DLD1 (cell line): Measurements from ENCODE around the gene ZNF593OS.

ENCODE experiments used
- in situ Hi-C: cut with HindIII; loops from 2 replicates; pipeline ENCODE4 v1.10.0; 2017; ENCODE audit warnings: low sequenced_read_pairs

ZNF593OS gene

DNA sequence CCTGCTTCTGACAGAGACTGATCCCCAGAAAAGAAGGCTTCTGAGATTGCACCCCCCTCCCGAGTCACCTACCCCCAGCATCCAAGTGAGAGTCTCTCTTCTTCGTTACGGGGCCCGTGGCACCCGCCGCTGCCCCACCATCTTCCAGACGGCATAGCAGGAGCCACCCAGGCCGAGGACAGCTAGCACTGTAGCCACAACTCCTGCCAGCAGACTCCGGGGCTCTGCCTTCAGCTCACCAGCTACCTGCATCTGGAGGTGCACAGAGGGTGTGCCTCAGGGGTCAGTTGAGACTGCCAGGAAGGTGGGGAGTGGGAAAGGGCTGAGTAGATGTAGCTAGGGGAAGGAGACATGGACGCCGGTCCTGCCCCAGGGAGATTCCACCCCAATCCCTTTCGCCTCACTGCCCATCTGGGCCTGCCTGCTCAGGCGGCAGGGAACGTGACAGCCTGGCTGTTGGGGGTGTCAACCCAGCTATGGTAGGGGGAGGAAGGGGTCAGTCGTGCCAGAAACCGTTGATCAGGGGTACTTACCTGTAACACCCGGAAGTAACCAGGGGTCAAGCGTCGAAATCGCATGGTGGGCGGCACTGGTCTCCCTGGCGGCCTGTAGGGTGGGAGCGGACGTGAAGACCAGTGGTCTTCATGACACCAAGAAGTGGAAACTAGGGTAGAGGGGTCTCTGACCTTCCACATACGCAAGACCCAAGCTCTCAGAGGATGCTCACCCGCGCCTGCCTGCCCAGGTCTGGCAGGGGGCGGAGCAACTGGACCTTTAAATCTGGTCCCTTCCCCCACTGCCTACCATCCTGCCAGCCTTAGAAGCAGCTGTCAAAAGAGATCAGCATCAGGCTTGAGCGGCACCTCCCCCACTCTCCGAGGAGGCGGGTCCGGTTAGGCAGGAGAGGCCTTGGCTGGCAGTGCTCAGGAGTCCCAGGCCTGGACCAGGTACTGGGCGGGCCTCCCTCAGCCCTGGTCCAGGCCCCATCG, at the start of gene ZNF593OS:
Gene ZNF593OS, minus strand, starts transcription at position 749 of the 989 bp plus-strand sequence. Its CDS starts 171 bp downstream, at position 578.
- in situ Hi-C loops: no loop called here

DNA sequence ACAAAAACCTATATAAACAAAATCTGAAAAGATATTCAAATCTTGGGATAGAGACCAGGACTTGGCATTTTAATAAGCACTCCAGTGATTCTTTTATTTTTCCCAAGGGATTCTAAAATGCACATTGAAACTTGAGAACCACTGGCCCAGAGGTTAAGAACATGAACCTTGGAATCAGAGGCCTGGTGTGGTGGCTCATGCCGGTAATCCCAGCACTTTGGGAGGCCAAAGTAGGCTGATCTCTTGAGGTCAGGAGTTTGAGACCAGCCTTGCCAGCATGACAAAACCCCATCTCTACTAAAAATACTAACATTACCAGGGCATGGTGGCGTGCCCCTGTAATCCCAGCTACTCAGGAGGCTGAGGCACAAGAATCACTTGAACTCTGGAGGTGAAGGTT, 49.5 kb upstream of the ZNF593OS start:
- in situ Hi-C loops: no loop called here

DNA sequence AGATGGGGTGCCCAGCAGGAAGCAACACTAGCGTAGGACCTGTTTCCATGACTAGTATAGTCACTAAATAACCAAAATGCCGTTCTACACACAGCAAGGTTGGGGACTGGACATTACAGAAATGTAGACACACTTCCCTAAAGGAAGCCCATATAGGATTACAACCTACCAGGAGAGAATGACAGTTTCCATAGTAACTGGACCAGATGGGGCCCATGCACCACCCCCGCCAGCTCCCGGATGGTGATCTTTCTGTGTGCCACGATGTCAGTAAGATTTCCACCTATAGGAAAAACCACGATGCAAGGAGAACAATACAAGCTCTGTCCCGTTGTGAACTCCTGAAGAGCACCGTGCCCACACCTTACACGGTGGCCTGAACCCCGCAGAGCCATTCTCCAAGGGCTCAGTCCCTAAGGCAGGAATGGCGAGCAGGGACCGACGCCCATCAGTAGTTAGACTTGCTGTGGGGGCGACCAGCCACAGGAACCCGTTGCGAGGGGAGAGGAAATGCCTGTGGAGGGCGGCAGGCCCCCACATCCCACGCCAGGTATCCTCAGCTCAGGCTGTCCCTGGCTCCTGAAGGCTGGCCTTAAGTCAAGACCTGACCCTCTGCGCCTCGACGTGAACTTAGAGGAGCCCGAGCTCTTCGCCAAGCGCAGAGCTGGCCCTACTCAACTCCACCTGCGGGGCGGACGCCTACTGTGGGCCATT, 48.7 kb upstream of the ZNF593OS start:
- in situ Hi-C loops: no loop called here

DNA sequence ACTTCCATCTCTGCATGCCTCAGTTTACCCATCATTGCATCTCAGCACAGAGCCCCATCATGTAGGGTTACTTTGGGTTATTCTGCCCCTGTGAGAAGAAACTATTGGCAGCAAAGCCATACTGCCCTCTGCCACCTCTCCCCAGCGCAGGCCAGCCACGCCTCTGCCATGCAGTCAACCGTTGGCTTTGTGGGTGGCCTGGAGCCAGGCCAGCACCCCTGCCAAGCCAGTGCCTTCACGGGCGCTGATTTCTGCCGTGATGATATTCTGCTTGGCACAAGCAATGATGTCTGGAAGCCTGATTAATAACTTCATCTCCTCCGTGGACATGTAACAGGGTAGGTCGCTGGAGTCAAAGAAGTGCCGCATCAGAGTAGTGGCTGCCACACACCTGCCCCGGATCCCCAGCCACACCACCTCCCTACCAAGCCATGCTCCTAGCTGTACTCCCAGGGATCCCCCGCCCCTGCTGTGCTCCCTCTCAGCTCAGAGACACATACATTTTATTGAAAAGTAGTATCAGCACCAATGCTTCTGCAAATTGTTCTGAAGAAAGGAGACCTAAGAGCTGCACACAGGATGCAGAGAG, 47.4 kb upstream of the ZNF593OS start:
- in situ Hi-C loops: no loop called here

DNA sequence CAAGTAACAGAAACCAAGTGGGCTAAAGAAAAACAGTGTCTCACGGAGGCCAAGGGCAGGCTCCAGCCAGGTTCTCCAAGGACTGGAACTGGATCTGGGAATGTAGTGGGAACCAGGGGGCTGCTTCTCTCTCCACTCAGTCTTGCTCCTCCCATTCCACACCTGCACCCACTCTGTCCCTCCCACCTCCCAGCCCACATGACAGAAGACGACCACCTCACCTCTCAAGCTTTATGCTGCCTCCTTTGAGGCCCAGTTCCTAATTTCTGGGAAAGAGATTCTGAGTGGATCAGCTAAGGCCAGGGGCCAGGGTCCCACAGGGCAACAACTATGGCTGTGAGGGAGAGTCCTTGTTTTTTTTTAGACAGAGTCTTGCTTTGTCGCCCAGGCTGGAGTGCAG, 43.6 kb upstream of the ZNF593OS start:
- in situ Hi-C loops: no loop called here

DNA sequence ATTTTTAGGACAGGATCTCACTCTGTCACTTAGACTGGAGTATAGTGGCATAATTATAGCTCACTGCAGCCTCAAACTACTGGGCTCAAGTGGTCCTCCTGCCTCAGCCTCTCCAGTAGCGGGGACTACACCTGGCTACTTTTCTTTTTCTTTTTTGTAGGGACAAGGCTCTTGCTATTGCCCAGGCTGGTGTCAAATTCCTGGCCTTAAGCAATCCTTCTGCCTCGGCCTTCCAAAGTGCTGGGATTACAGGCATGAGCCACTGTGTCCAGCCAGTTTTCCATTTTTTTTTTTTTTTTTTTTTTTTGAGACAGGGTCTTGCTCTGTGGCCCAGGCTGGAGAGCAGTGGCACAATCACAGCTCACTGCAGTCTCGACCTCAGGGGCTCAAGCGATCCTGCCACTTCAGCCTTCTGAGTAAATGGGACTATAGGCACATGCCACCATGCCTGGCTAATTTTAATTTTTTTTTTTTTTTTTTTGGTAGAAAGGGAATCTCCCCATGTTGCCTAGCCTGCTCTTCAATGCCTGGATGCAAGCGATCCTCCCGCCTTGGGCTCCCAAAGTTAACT, 41.8 kb upstream of the ZNF593OS start:
- in situ Hi-C loops: no loop called here

DNA sequence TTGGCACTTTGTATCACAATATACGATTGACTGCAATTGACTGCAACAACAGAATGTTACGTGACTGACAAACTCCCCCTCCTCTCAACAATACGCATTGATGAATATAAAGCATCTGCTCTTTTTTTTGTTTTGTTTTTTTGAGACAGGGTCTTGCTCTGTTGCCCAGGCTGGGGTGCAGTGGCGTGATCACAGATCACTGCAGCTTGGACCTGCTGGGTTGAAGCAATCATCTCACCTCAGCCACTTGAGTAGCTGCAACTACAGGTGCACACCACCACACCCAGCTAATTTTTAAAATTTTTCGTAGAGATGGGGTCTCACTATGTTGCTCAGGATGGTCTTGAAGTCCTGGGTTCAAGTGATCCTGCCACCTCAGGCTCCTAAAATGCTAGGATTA, 41.1 kb upstream of the ZNF593OS start:
- in situ Hi-C loops: no loop called here

DNA sequence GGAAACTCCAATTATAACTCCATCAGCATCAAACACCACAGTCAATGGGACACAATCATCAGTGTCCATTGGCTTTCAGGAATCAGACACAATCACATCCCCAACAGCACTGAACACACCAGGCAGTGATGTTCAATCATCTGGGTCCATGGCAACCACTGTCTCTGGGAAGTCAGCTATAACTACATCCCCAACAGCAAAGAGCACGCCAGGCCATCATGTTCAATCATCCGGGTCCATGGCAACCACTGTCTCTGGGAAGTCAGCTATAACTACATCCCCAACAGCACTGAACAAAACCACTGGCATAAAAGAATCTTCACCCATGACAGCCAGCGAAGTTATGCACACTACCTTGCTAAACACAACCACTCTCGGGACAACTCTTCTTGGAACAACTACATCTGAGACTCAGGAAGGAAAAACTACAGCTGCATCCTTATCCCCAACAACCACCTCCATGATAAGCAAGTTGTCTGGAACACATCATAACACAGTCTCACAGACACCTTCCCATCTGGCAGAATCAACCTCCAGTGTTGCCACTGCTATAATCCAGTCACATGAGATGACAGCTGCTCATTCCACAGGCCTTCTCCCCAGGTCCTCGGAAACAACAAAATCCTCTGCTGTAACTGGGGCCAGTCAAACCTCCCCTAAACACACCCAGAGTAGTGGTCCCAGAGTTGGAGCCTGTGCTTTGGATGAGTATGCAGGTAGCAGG, 38.7 kb upstream of the ZNF593OS start:
- in situ Hi-C loops: no loop called here

DNA sequence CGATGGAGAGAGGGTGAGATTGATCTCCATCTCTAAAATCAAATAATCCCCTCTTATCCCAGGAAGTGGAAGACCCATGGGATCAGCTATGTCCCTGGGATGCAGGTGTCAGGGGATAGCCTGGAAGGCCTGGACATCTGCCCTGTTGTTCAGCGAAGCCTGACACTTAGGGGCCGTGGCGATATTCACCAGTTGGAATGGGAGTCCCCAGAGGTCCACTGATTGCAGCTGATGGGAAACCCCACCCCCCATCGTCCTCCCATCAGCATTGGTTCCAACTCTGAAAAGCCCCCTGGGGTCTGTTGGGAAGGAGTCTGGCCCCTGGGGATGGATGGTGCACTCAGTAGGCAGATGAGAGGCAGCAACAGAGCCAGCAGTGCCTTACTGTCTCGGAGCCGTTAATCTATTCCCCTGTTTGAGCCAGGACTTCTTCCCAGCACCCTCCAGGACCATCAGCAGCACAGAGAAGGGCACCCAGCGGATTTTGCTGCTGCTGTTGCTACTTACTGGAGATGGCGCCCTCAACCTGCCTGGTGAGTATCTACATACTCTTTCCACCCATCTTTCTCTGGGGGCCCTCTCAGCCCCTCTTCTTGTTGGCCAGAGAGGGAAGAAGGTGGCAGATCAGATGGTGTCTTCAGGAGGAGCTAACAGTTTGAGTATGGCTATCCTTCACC, 32.1 kb upstream of the ZNF593OS start:
- in situ Hi-C loops: no loop called here

DNA sequence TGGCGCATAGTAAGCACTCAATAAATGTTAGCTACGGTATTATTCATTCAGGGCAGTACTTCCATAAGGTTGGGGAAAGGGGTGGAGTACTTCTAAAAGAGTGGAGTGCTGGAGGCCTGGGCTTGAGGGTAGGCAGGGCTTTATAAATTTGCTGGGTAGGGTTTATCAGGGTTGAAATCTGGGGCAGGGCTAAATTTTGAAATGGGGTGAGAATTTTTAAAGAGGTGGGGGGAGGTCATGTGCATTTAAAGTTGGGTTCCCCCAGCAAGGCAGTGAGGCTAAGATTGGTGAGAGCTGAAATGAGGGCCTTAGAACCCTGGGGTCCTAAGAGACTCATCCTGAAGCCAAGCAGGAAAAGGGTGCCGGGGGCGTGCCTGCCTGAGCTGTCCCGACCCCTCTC, 28.8 kb upstream of the ZNF593OS start:
- in situ Hi-C loops: no loop called here

DNA sequence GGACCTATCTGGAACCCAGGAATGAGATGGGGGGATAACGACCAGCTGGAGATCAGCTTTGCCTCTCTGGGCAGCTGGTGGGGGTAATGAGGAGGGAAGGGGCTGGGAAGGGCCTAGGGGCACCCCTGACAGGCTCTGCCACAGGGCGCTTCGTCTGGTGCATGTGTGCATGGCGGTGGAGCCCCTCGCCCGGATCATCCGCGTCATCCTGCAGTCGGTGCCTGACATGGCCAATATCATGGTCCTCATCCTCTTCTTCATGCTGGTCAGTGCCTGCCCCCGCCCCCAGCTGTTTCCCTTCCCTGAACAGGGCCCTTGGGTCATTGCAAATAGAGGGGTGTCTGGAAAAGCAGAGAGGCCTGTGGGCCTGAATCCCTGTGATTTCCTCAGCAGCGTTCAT, 26.2 kb upstream of the ZNF593OS start:
- in situ Hi-C loops: no loop called here

DNA sequence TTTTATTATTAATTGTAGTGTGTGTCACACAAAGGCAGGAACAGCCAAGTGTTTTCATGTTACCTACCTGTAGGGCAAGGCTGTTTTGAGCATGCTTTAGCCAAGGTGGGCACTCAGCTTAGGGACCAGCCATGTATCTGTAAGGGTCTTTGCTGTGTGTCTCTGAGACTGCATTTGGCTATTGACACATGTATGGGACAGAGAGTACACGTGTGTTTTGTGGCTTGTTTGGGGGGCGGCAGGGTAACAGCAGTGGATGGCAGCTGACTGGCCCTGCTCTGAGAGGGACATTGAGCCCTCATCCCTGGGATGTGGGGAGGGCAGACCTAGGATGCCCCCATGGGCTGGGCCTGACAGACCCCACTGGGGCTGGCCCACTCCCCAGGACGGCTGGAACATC, 25.7 kb upstream of the ZNF593OS start:
- in situ Hi-C loops: no loop called here

DNA sequence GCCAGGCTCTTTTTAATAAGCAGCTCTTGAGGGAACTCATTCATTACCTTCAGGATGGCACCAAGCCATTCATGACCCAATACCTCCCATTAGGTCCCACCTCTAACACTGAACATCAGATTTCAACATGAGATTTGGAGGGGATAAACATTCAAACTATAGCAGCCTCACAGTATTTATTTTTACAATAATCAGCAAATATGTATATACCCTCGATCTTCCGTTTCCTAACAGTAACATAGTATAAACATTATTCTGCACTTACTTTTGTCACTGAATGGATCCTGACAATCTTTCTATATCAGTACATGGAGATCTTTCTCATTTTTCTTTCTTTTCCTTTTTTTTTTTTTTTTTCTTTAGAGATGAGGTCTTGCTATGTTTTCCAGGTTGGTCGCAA, 24.2 kb upstream of the ZNF593OS start:
- in situ Hi-C loops: no loop called here

DNA sequence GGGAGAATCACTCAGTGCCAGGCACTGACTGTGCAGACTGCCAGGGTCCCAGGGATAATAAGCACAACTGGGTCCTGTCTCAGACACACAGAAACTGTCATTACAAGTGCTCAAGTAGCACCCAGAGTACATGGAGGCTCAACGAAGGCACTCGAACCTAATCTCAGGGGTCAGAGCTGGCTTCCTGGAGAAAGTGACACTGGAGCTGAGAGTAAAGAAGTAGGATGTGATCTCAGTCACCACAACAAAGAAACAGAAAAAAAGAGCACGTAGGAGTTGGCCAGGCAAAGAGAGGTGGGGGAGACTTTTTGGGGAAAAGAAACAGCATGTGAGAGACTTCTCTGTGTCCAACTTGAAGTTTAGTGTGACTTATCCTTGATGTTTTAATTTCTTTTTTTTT, 20.1 kb upstream of the ZNF593OS start:
- in situ Hi-C loops: no loop called here

DNA sequence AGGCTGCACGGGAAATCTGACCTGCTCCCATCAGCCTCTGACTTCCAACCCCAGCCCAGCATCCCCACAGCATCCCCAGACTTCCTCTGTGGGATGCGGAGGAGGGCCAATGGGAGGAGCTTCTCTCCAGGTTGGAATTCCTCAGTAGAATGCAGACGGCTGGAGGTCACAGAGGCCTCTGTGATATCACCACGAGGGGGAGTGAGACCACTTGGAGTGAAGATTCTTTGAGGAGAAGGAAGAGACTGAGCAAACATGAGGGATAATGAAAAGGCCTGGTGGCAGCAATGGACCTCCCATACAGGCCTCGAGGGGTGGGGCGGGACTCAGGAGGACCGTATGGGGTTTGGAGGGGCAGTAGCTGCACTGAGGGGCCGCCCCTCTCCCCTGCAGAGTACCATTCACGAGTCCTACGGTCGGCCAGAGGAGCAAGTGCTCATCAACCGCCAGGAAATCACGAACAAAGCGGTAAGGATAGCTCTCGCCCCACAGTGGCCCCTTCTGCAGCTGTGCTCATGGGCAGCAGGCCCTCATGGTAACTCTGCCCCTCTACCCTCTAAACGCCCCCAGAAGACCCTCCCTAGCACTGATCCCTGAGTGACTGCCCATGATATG, 18.8 kb upstream of the ZNF593OS start, which contains the start of gene CATSPER4:
Gene CATSPER4, plus strand, starts transcription at position 230 of the 615 bp plus-strand sequence. Its CDS starts 26 bp downstream, at position 256.
- in situ Hi-C loops: no loop called here

DNA sequence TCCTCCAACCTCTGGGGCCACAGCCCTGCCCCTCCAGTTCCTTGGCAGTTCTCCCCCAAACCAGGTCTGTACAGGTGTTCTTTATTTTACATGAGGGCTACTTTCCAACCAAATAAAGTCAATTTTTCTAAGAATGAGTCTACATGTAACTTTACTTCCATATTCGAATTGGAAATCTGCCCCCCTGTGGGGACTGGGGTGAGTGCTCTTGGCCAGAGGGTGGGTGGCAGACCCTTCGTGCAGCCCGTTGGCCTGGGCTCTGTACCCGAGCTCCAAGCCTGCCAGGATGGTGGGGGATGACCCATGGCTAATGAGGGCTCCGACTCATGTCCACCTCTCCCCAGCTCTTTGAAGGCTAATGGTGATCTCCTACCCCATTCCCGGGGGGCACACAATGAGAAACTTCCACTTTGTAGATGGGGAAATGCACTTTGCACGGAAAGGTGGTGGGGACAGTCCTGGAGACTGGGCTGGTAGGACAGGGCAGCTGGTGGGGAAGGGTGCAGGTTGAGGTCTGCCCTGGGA, 18.2 kb upstream of the ZNF593OS start:
- in situ Hi-C loops: no loop called here

DNA sequence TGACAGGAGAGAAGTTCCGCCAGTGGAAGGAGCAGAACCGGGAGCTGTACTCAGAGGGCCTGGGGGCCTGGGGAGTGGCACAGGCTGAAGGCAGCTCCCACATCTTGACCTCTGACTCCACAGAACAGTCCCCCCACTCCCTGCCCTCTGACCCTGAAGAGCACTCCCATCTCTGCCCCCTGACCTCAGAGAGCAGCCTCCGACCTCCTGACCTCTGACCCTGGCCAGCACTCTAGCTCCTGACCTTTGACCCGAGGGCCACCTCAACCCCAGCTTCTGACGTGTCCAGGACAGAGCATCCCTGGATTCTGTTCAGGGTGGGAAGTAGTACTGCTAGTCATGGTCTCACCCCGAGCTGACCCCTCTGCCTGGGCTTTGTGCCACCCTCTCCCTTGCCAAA, 17.7 kb upstream of the ZNF593OS start:
- in situ Hi-C loops: no loop called here

DNA sequence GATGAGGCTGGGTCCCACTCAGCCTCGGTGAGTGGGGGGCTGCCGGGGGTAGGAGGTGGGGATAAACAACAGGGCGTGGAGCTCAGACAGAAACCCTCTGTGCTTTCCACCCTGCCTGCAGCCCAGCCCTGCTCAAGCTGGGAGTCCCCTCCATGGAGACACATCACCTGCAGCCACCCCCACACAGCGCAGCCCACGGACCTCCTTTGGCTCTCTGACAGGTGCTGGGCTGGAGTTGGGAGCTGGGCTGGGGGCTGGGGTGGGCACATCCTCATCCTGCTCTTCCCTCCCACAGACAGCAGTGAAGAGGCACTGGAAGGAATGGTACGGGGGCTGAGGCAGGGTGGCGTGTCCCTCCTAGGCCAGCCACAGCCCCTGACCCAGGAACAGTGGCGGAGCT, 16.8 kb upstream of the ZNF593OS start:
- in situ Hi-C loops: no loop called here

DNA sequence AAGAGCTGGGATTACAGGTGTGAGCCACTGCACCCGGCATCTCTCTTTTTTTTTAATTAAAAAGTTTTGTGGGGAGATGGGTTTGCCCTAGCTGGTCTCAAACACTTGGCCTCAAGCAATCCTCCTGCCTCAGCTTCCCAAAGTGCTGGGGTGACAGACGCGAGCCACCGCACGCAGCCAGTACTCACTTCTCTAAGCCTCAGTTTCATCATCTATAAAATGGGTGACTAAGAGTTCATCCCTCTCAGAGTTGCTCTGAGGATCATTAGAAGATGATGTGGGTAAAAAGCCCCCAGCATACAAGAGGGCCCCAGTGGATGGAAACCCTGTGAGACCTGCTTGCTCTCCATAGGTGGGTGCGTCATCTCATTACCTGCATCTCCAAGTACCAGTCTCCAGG, 16.2 kb upstream of the ZNF593OS start:
- in situ Hi-C loops: no loop called here
